ENCODE results near the gene SCARF2.
"Not testable (repeated sequence)": the region's sequence is repeated elsewhere in the genome, so short reads cannot be mapped to it uniquely, and the experiment has no call there.

SCARF2 gene

GRCh38 chr22:20406686-20407408 lies 30.8 kb downstream of the SCARF2 start:
- DNase-seq: no peak

- no peak for DNase-seq
Observed at GRCh38 chr22:20405931-20406685, 31.5 kb downstream of the SCARF2 start.

- no peak for DNase-seq
Observed at GRCh38 chr22:20405291-20405930, 32.2 kb downstream of the SCARF2 start.

- no peak for DNase-seq
Observed at GRCh38 chr22:20404881-20405280, 32.7 kb downstream of the SCARF2 start.

- DNase-seq: no peak
Observed at GRCh38 chr22:20403779-20404140, 33.9 kb downstream of the SCARF2 start.

GRCh38 chr22:20402960-20403778 lies 34.5 kb downstream of the SCARF2 start:
- DNase-seq: no peak

GRCh38 chr22:20401376-20402014 lies 36.1 kb downstream of the SCARF2 start:
- DNase-seq: no peak

GRCh38 chr22:20400606-20401375 lies 36.8 kb downstream of the SCARF2 start:
- no peak for DNase-seq

- DNase-seq: no peak
Observed at GRCh38 chr22:20399866-20400605, 37.6 kb downstream of the SCARF2 start.

GRCh38 chr22:20398420-20398819 lies 39.2 kb downstream of the SCARF2 start:
- DNase-seq: no peak

GRCh38 chr22:20397498-20397897 lies 40.1 kb downstream of the SCARF2 start:
- DNase-seq: no peak

- no peak for DNase-seq
Observed at GRCh38 chr22:20396639-20397038, 41.0 kb downstream of the SCARF2 start.

- DNase-seq: no peak
Observed at GRCh38 chr22:20395907-20396287, 41.7 kb downstream of the SCARF2 start.

- DNase-seq: no peak
Observed at GRCh38 chr22:20395181-20395906, 42.3 kb downstream of the SCARF2 start.

GRCh38 chr22:20393705-20394476 lies 43.7 kb downstream of the SCARF2 start, which contains the start of gene ZNF74:
TSS of gene ZNF74 (plus strand) at chr22:20394151. CDS start at chr22:20394629, 478 bp downstream.
- DNase-seq: peak; percentile 84

GRCh38 chr22:20392983-20393704 lies 44.5 kb downstream of the SCARF2 start:
- no peak for DNase-seq

GRCh38 chr22:20392365-20392881 lies 45.2 kb downstream of the SCARF2 start:
- not testable (repeated sequence) for DNase-seq

GRCh38 chr22:20391222-20391621 lies 46.4 kb downstream of the SCARF2 start:
- no peak for DNase-seq
